HS-27A (cell line): ENCODE measurements around the gene CADM1.

Experiments used
- DNase-seq: peaks from one replicate; pipeline ENCODE4 v3.0.0-alpha.2; 2012; ENCODE audit warnings: low read depth, missing footprints

The CADM1 gene

DNA sequence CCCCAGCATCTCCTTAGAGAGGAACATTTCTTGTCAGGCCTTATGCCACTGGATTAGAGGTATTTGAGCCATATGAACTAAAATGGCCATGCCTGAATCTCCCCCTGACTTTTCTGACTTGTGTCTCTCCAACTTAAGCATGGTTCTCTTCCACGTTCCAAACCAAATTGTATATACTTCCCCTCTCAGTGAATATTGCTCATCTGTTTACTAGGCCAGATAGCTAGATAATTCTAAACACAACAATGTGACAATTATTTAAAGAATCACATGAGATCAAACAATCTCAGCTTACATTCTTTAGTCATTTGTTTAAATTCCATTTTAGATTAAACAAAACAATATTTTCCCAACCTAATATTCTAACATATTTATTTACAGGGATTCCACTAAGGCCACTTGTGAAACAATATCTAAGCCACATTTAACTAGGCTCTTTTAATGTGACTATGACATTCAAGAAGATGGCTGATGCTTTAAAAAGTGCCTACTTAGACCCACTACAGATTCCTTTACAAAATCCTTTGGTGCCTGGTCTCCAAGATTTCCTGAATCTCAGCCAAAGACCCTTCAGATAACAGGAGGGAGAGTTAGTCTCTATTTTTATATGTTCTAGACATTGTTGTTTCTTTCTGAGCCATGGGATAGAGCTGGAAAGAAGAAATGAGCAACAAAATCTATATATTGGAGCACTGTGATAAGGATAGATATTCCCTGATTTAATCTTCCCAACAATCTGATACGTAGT is 105.7 kb downstream of the CADM1 start:
- no peak for DNase-seq

GRCh38 chr11:115396533-115396932 is 107.7 kb downstream of the CADM1 start:
- DNase-seq = no peak

DNA sequence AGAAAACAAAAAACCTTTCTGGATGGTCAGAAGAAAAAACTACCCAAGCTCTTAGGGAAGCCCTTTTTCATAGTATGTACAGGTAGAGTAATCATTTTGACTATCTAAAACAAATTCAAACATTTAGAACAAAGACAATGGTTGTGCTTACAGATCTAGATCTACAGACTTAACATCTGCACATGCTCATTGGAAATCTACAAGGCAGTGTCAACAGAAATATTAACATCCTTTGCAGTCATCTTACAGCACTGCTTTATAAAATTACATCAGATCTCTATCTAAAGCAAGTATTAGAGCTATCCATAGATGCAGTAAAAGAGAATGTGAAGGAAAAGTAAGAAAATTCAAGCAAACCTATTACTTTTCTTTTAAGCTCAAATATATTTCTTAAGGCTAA is 110.3 kb downstream of the CADM1 start:
- no peak for DNase-seq

DNA sequence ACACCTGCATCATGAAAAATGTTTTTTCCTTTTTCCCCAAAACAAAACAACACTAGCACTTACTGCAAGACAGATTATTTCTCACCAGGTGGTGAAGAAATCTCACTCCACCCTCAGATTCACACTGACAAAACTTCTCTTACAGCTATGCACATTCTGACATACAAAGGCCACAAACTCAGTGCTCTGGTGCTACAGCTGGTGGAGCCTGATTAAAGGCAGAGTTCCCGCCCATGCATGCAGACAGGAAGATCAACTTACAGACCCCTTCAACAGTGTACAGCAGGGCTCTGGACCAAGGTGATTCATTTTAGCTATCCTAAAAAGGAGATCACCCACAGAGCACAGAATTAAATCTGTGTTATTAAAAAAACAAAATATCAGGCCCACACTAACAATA is 112.6 kb downstream of the CADM1 start:
- no peak for DNase-seq

GRCh38 chr11:115391160-115391559 is 113.1 kb downstream of the CADM1 start:
- DNase-seq = no peak

DNA sequence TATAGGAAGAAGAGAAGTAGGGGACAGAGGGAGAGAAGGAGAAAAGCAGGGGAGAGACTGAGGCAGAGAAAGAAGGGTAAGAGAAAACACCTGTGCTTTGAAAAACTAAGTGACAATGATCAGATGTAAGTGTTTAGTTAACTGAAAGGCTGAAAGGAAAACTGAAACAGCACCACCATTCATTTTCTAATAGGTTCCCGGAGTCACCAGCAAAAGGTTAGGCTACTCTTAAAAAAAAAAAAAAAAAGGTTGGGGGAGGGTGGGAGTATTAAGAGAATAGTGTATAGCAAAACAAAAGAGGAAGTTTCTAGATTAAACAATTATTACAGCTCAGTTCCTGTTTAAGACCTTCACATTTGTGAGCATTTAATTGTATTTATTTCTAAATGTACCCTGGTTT is 113.8 kb downstream of the CADM1 start:
- no peak for DNase-seq

DNA sequence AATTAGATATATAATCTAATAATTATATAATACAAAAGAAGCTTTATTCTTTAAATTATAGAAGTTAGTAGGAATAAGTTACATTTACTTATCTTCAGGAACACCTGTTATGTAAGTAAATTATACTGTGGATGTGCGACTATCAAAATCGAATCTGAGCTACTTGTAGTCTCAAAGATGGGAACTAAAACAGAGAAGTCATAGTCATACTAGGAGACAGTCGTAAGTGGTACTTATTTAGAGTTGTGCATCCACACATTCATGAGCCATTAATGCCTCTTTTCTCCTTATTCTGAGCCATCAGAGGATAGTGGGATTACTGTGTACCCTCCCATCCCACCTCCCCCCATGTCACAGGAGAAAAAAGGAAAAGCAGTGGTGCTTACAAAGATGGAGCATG is 114.4 kb downstream of the CADM1 start:
- no peak for DNase-seq

DNA sequence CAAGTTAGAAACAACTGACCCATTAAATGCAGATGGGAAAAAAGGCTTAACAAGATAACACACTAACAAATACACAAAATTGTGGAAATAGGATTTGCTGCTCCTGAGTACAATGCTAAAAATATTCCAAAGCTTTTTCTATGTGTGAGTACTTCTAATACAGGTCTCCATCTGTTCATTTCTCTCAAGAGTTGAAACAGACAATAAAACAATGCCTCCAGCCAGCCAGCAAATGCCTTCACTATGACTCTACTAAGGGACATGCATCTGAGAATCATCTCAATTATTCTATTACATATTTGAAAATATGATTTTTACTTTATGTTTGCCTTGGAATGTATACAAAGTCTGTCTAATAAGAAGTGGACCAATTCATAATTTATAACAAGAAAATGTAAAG is 119.0 kb downstream of the CADM1 start:
- no peak for DNase-seq

DNA sequence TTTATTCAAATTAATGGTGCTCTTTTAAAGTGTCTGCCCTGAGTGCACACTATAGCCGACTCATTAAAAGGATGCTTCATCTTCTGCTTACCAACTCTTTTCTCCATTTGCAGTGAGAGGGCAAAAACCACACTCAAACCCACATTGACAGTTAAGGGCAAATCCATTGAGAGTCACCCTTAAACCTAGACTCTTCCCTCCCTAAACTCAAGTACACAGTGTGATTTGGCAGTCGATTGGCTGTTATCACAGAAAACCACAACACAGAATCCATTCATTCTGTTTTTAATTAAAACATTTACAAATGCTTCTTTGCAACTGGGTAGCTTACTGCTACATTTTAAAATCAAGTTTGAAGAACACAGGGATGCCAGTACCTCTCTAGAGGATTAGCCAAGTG is 120.0 kb downstream of the CADM1 start:
- no peak for DNase-seq

DNA sequence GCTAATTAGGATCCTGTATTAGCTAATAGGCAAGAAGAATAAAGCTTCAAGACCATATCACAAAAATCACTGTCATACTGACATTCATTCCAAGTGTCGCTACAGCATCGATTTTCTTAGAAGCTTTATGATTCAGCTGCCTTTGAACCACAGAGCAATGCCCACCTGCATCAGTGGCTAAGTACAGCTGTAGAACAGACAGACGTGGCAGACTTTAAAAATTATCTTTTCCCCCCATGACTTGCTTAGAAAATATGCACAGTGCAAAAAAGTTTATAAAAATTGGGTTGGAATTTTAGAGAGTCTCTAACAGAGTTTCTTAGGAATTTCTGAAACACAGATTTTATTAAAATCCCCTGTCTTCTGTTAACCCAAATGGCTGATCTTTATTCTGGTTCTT is 120.8 kb downstream of the CADM1 start:
- DNase-seq = no peak

DNA sequence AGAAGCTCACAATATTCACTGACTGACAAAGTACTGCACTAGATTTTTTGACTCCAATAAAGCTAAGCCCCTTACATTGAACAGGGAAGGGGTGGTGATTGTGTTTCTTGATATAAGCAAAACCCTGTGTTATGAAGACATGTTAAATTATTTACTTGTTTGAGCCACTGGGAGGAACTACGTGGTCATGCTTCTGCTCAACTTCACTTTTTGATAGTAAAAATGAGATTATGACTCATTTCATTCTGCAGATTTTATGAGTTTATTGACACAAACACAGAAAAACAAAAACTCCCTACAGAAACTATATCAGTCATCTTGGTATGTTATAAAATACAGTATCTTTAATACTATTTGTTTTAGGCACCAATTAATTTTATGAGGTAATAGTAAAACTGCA is 124.7 kb downstream of the CADM1 start:
- DNase-seq = no peak

- no peak for DNase-seq
Measured at GRCh38 chr11:115378557-115378956, 125.7 kb downstream of the CADM1 start.

DNA sequence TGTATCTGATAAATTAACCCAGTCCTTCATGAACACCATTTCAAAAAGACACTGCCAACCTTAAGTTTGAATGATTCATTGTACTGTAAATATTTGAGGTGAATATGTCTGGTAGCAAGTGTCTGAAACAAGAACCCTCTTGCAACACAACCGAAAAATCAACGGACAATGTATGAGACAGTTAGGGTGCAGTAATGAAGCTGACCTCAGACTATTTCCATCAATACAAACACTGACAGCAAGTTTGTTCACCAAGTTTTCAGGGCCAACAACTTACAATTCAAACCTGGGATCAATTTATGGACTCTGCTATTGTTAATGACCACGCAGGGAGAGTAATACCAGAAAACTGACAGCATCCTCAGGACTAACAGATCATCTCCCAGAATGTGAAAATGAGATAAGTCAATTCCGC is 126.3 kb downstream of the CADM1 start:
- DNase-seq = no peak

DNA sequence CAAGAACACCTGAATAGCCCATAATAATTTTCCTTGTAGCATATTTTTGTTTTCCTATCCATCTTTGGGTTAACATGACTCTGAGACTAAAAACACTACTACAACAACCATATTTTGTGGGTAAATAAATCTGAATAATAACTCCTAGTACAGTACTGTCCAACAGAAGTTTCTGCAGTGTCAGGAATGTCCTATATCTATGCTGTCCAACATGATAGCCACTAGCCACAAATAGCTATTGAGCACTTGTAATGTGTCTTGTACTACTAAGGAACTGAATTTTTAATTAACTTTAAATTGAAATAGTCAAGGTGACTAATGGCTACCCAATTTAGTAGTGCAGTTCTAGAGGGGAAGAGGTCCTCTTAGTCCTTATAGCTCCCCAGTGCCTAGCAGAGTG is 135.6 kb downstream of the CADM1 start:
- DNase-seq = no peak

- DNase-seq = no peak
Measured at GRCh38 chr11:115366826-115367225, 137.4 kb downstream of the CADM1 start.

GRCh38 chr11:115365907-115366306 is 138.3 kb downstream of the CADM1 start:
- no peak for DNase-seq

- DNase-seq = no peak
Measured at GRCh38 chr11:115364896-115365295, 139.3 kb downstream of the CADM1 start.

DNA sequence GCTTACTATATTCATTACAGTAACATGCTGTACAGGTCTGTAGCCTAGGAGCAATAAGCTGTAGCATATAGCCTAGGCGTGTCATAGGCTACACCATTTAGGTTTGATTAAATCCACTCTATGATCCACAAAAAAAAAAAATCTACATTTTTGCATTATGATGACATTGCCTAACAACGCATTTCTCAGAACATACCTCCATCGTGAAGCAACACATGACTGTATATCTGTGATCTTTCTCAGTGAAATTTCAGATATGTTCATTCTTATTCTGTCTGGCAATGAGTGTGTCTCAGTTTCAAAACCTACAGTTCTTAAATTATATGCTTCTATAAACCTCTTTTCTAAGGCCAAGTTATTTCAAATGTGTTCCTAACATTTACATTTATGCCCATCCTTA is 140.3 kb downstream of the CADM1 start:
- DNase-seq = no peak

DNA sequence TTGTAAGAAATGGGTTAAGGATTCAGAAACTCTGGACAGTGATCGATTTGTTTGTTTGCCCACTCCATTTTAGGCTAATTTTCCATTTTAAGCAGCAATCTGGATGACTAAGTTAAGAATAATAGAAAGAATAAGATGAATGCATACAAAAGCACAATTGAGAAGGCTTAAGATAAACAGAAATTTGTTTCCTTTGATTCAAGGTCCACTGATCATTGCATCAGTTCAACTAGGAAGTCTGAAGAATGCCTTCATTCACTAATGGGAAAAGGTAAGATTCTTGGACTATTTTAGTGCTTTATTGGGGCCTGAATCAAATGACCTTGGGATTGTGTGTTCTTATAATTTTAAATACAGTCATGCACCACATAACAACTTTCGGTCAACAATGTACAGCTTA is 140.8 kb downstream of the CADM1 start:
- no peak for DNase-seq

DNA sequence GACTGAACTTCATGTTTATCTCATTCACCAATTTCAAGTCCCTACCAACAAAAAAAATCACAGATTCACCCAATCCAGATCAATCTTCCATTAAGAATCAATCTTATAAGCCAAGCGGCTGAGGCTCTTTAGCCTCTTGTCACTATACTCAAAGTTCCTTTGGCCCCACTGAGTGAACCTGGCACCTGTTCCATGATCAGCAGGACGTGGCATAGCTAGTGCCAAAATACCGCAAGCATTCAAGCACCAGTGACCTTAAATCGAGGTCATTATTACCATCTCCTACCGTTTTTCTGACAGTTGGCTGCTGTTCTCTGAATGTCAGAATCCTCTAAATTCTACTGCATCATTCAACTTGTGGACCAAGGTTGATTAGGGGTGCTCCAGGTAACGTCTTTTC is 141.2 kb downstream of the CADM1 start:
- DNase-seq = no peak

DNA sequence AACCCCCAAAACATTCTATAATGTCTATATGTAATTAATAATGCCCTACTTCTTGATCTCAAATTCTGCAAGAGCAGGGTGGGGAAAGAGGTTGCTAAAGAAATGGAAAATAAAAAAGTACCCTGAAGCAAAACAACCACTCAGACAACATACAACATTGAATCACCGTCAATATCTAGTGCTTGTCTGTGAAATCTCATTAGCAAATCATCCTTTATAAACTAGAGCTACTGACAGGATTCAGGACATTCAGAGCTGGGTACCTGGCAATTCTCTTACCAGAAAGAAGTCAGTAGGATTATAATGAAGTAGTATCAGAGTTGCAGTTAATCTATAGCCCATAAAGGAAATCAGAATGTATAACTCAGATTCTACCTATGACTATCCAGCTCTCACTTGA is 143.2 kb downstream of the CADM1 start:
- no peak for DNase-seq

DNA sequence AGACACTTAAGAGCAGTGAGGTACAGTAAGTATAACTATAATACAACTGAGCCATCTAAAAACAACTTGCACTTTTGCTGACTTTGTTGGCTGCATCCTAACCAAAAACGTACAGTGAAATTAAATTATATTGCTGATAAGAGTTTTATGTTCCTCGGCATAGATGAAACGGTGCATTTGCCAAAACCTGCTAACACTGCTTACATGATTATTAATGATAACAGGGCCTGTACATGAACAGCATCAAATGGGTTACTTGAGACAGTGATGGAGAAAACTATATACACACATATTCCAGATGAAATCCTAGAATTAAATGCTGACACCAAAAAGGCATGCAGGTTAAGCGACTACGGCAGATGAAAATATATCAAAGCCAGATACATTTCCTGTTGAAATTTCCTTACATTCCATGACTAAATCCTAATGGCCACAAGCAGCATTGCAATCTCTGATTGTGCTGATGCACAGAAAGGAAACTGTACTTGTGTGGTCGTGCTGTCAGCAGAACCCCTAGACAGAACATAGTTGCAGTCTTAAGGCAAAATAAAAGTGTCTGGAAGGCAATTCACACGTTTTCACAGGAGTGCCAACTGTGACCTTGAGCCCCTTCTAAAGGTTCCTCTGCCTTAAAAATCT is 143.9 kb downstream of the CADM1 start:
- no peak for DNase-seq

DNA sequence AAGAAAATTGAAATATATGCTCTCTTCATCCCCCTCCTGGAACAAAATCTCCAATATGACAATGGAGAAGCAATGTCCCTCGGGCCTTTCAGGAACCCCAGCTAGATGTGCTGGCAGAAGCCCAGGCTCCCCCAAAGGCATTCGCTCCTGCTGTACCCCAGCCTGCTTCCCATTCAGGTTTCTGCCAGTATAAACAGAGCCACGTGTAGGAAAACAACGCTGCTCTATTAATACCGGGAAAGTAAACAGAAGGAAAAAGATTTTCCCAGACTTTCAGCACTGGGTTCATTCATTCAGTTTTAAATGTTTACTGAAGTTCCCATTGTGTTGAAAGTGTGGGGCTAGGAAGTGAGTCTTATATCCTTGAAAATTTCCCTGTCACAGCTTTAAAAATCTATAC is 147.1 kb downstream of the CADM1 start:
- DNase-seq = no peak
